Brain microvascular endothelial cell (primary cell): ENCODE results near the gene APLP2.

Experiments
- DNase-seq: peaks from one replicate; pipeline ENCODE4 v3.0.0-alpha.2; 2020
- H3K27ac ChIP-seq: fragments of 250-450 bp; sonication (Bioruptor Pico); 2 replicates; pipeline ENCODE4 v1.5.1; 2020; ENCODE audit warnings: mild to moderate bottlenecking, moderate library complexity
- H3K27me3 ChIP-seq: fragments of 250-450 bp; sonication (Bioruptor Pico); replicated peaks from 2 replicates; pipeline ENCODE4 v1.5.1; 2020; ENCODE audit warnings: mild to moderate bottlenecking
- H3K36me3 ChIP-seq: fragments of 250-450 bp; sonication (Bioruptor Pico); replicated peaks from 2 replicates; pipeline ENCODE4 v1.5.1; 2020; ENCODE audit warnings: mild to moderate bottlenecking
- H3K4me3 ChIP-seq: 2 replicates; pipeline ENCODE4 v1.5.1; 2011; ENCODE audit warnings: low read depth, mild to moderate bottlenecking, control low read depth, low read length, moderate library complexity
- in situ Hi-C: cut with HindIII; loops from 2 replicates; pipeline ENCODE4 v1.10.0; 2017; ENCODE audit warnings: low sequenced_read_pairs, low pct_ligation_motif_present
- TF ChIP-seq, protein P1 (sequence below): IDR thresholded peaks from 2 replicates; pipeline ENCODE4 v1.5.1; 2011; ENCODE audit warnings: low read depth, mild to moderate bottlenecking, moderate library complexity, low read length, control low read depth, inconsistent platforms; ENCODE audit errors: missing control alignments

APLP2 gene

DNA sequence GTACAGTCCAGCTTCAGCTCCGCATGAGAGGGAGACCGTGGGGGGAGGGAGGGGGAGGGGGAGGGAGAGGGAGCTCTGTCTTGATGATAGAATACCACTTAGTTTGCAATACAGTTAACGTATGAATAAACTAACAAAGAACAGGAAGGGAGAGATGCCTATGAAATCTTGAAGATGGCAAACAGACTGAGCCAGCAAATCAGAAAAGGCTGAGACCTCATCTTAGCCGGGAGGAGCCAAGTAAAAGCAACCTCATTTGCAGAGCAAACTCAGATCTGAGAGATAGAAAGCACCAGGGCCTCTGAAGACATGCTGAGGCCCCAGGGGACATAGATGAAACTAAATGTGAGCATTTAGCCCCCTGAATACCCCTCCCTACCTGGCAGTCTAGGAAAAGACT is 23.0 kb downstream of the APLP2 start:
- in situ Hi-C loops, result no loop called here
- Histone ChIP-seq H3K27me3 (no peaks in the 10 kb centered on the region), H3K27ac (no peak overlapping the region), H3K4me3 (no peak overlapping the region), H3K36me3 (no peaks in the 10 kb centered on the region)
- TF ChIP-seq, protein P1, sequence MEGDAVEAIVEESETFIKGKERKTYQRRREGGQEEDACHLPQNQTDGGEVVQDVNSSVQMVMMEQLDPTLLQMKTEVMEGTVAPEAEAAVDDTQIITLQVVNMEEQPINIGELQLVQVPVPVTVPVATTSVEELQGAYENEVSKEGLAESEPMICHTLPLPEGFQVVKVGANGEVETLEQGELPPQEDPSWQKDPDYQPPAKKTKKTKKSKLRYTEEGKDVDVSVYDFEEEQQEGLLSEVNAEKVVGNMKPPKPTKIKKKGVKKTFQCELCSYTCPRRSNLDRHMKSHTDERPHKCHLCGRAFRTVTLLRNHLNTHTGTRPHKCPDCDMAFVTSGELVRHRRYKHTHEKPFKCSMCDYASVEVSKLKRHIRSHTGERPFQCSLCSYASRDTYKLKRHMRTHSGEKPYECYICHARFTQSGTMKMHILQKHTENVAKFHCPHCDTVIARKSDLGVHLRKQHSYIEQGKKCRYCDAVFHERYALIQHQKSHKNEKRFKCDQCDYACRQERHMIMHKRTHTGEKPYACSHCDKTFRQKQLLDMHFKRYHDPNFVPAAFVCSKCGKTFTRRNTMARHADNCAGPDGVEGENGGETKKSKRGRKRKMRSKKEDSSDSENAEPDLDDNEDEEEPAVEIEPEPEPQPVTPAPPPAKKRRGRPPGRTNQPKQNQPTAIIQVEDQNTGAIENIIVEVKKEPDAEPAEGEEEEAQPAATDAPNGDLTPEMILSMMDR, result no peak
- DNase-seq, result no peak

DNA sequence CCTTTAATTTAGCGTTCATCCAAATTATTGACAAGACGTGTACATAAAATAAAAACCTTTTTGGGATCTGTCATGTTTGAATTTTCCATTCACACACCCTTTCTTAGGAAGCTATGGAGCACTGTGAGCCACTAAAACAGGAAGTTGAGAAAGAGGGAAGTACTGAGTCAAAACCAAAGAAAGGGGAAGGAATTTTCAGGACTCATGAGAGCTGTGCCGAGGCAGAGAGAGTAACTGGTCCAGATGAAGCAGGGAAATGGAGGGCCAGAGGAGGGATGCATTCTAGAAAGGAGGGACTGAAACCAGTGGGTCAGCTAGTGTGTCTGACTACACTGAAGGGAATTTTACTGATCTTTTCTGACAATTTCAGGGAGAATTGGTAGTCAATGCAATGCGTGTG is 24.9 kb downstream of the APLP2 start:
- Histone ChIP-seq H3K27me3 (no peaks in the 10 kb centered on the region), H3K27ac (no peak overlapping the region), H3K4me3 (no peak overlapping the region), H3K36me3 (no peaks in the 10 kb centered on the region)
- no peak for DNase-seq
- in situ Hi-C loops, result no loop called here
- TF ChIP-seq, protein P1, result no peak

DNA sequence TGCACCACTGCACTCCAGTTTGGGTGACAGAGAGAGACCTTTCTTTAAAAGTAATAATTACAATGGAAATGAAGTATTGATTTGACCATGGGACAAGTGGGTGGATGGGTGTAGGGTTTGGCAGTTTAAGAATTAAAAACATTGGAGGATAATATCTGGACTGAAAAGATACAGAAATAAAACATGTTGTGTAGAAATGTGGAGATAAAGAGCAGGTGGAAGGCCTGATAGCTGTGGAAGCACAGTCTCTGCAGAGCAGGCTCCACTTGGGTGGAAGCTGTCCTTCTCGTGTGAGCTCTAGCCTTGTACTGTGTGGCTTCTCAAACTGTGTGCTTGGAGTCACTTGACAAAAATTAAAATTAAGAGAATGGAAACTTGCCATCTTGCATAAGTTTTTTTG is 25.6 kb downstream of the APLP2 start:
- no peak overlapping the region for H3K4me3 ChIP-seq
- in situ Hi-C loops, result no loop called here
- H3K27ac ChIP-seq, result no peak overlapping the region

DNA sequence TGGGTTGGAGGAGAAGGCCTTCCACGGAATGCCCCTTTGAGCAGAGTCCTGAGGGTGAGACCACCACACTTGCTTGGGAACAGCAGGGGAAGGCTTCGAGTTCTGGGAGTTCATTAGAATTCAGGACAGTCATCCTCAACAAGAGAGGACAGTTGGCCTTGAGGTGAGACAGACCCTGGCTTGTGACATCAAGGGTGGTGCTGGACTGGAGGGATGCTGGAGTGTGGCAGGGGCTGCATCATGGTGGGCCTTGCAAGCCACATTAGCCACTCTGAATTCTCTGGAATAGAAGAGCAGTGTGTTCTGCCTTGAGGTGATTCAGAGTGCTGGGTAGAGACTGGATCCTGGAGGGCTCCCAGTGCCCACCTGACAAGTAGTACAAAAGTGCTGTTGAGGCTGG is 26.3 kb downstream of the APLP2 start:
- no peaks in the 10 kb centered on the region for H3K36me3 ChIP-seq
- no peak for DNase-seq
- no peaks in the 10 kb centered on the region for H3K27me3 ChIP-seq
- H3K27ac ChIP-seq, result no peak overlapping the region
- TF ChIP-seq, protein P1, result no peak
- in situ Hi-C loops, result no loop called here
- no peak overlapping the region for H3K4me3 ChIP-seq

More for the DNA sequence above, 25.6 kb downstream of the APLP2 start:
- Histone ChIP-seq H3K36me3 (no peaks in the 10 kb centered on the region), H3K27me3 (no peaks in the 10 kb centered on the region)
- TF ChIP-seq, protein P1, result no peak
- DNase-seq, result no peak

DNA sequence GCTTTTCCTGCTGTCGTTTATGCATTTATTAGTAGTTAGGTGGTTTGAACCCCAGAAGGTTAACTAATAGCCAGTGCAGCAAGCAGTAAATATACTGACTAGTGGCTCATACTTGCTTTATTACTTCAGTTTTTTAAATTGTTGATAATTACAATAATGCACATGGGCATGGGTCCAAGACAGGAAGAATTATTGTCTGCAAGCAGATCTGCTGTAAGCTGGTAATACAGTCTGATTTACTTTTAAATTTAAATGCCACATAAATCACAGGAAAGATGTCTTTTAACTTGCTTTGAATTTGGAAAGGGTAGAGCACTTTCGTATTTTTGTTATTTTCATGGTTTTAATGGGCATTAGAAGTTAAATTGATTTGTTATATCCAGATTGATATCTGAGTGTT is 27.1 kb downstream of the APLP2 start:
- TF ChIP-seq, protein P1, result no peak
- Histone ChIP-seq H3K27me3 (no peaks in the 10 kb centered on the region), H3K27ac (no peak overlapping the region), H3K36me3 (no peaks in the 10 kb centered on the region), H3K4me3 (no peak overlapping the region)
- in situ Hi-C loops, result no loop called here
- DNase-seq, result no peak

DNA sequence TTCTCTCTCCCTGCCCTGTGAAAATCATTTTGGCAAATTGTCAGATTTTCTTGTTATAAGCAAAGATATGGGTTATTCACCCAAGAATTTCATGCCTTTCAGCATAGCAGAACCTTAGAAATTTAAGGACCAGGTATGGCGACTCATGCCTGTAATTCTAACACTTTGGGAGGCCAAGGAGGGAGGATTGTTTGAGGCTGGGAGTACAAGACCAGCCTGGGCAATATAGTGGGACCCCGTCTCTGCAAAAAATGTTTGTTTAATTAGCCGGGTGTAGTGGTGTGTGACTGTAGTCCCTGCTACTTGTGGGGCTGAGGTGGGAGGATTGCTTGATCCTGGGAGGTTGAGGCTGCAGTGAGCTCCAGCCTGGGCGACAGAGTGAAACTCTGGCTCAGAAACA is 27.6 kb downstream of the APLP2 start:
- no peak overlapping the region for H3K4me3 ChIP-seq
- no peaks in the 10 kb centered on the region for H3K27me3 ChIP-seq
- DNase-seq, result no peak
- in situ Hi-C loops, result no loop called here
- TF ChIP-seq, protein P1, result no peak
- no peak overlapping the region for H3K27ac ChIP-seq
- H3K36me3 ChIP-seq, result no peaks in the 10 kb centered on the region
